HG02884 (cell line): ENCODE data around the gene EXOC1.

Experiments used
- ATAC-seq: cut with Tn5 transposase; IDR thresholded peaks from one replicate; pipeline ENCODE4 v1.9.1; 2021; ENCODE audit warnings: mild to moderate bottlenecking, moderate library complexity; ENCODE audit not compliant: unreplicated experiment

EXOC1 gene

GRCh38 chr4:55854129-55854528 lies 681 bp downstream of the EXOC1 start:
- peak; percentile 3 for ATAC-seq

GRCh38 chr4:55857586-55857985 lies 4.1 kb downstream of the EXOC1 start:
- no peak for ATAC-seq

GRCh38 chr4:55859711-55860110 lies 6.3 kb downstream of the EXOC1 start:
- no peak for ATAC-seq

GRCh38 chr4:55864577-55865223 lies 11.3 kb downstream of the EXOC1 start:
- no peak for ATAC-seq

- ATAC-seq = no peak
Measured at GRCh38 chr4:55865228-55865806, 11.9 kb downstream of the EXOC1 start.

- peak; percentile 90 for ATAC-seq
Measured at GRCh38 chr4:55866290-55866907, 13.0 kb downstream of the EXOC1 start.

GRCh38 chr4:55866973-55867574 lies 13.6 kb downstream of the EXOC1 start:
- ATAC-seq = peak; percentile 64

- ATAC-seq = no peak
Measured at GRCh38 chr4:55868581-55869090, 15.2 kb downstream of the EXOC1 start.

- no peak for ATAC-seq
Measured at GRCh38 chr4:55871299-55871800, 17.9 kb downstream of the EXOC1 start.

GRCh38 chr4:55874831-55875230 lies 21.4 kb downstream of the EXOC1 start:
- ATAC-seq = no peak

GRCh38 chr4:55876387-55876786 lies 22.9 kb downstream of the EXOC1 start:
- no peak for ATAC-seq

GRCh38 chr4:55879224-55879623 lies 25.8 kb downstream of the EXOC1 start:
- no peak for ATAC-seq

- no peak for ATAC-seq
Measured at GRCh38 chr4:55880652-55881280, 27.3 kb downstream of the EXOC1 start.

- ATAC-seq = no peak
Measured at GRCh38 chr4:55884093-55884850, 30.8 kb downstream of the EXOC1 start.

GRCh38 chr4:55884851-55885219 lies 31.4 kb downstream of the EXOC1 start:
- no peak for ATAC-seq

- ATAC-seq = no peak
Measured at GRCh38 chr4:55887594-55887993, 34.1 kb downstream of the EXOC1 start.

GRCh38 chr4:55892156-55892555 lies 38.7 kb downstream of the EXOC1 start:
- ATAC-seq = no peak

GRCh38 chr4:55896622-55897021 lies 43.2 kb downstream of the EXOC1 start:
- ATAC-seq = no peak

GRCh38 chr4:55902677-55903076 lies 49.2 kb downstream of the EXOC1 start:
- ATAC-seq = no peak

GRCh38 chr4:55903577-55903976 lies 50.1 kb downstream of the EXOC1 start:
- no peak for ATAC-seq
